IPS DF 6.9 (cell line): ENCODE results near the gene TPST1.
"Not testable (repeated sequence)": the region's sequence is repeated elsewhere in the genome, so short reads cannot be mapped to it uniquely, and the experiment has no call there.

Source experiments
- DNase-seq: peaks from one replicate; pipeline ENCODE4 v3.0.0-alpha.2; 2013; ENCODE audit warnings: low read depth, low spot score
- H3K27ac ChIP-seq: one replicate; pipeline ENCODE4 v1.5.1; 2013; ENCODE audit warnings: low read length, control low read depth
- H3K27me3 ChIP-seq: 2 replicates; pipeline ENCODE4 v1.6.1; 2013; ENCODE audit warnings: mild to moderate bottlenecking, low read length; ENCODE audit not compliant: control insufficient read depth, insufficient read depth
- H3K36me3 ChIP-seq: 2 replicates; pipeline ENCODE4 v1.6.1; 2013; ENCODE audit warnings: low read length; ENCODE audit not compliant: control insufficient read depth, insufficient read depth
- H3K4me1 ChIP-seq: 2 replicates; pipeline ENCODE4 v1.6.1; 2013; ENCODE audit warnings: low read length; ENCODE audit not compliant: control insufficient read depth, insufficient read depth
- H3K4me3 ChIP-seq: 2 replicates; pipeline ENCODE4 v1.5.1; 2013; ENCODE audit warnings: mild to moderate bottlenecking, low read length
- H3K9me3 ChIP-seq: 2 replicates; pipeline ENCODE4 v1.6.1; 2013; ENCODE audit warnings: low read length, inconsistent platforms; ENCODE audit not compliant: control insufficient read depth, insufficient read depth
- WGBS: extraction: QIAGEN DNeasy Blood & Tissue Kit; methylation state at CpG from one replicate; pipeline ENCODE4 v1.1.7; 2013; ENCODE audit warnings: mixed read lengths, missing lambda C conversion rate; ENCODE audit not compliant: insufficient read length, insufficient coverage; 5-methylcytosine and 5-hydroxymethylcytosine counted together

The TPST1 gene

GRCh38 chr7:66204822-66205740 lies at the start of gene TPST1:
Gene TPST1 (plus strand): TSS chr7:66205334. CDS start chr7:66240426, 35,092 bp downstream.
- H3K36me3 ChIP-seq = no peaks in the 10 kb centered on the region
- no peaks in the 10 kb centered on the region for H3K9me3 ChIP-seq
- no CpG with 5 or more reads among the region's 90 CpGs for WGBS
- H3K4me1 ChIP-seq = no peaks in the 10 kb centered on the region
- H3K27ac ChIP-seq = no peak within 1 kb of the TSS
- H3K4me3 ChIP-seq = peak within 1 kb of the TSS; percentile 87
- H3K27me3 ChIP-seq = no peaks in the 10 kb centered on the region
- DNase-seq = peak; percentile 82

GRCh38 chr7:66156035-66156434 lies 49.1 kb upstream of the TPST1 start:
- not testable (repeated sequence) for H3K4me3 ChIP-seq

GRCh38 chr7:66157060-66157459 lies 48.1 kb upstream of the TPST1 start:
- Histone ChIP-seq H3K9me3 (no peaks in the 10 kb centered on the region), H3K27ac (no peak overlapping the region), H3K4me3 (no peak overlapping the region), H3K36me3 (no peaks in the 10 kb centered on the region), H3K27me3 (no peaks in the 10 kb centered on the region), H3K4me1 (0 out of 2 replicates have a peak, but pooled peaks cover 1% of the 10 kb centered on the region)
- no CpG with 5 or more reads among the region's 3 CpGs for WGBS
- DNase-seq = no peak

More at GRCh38 chr7:66156035-66156434, 49.1 kb upstream of the TPST1 start:
- not testable (repeated sequence) for H3K27ac ChIP-seq, DNase-seq, H3K9me3 ChIP-seq, H3K36me3 ChIP-seq, H3K4me1 ChIP-seq, H3K27me3 ChIP-seq
- WGBS = no CpG with 5 or more reads among the region's 7 CpGs

DNA sequence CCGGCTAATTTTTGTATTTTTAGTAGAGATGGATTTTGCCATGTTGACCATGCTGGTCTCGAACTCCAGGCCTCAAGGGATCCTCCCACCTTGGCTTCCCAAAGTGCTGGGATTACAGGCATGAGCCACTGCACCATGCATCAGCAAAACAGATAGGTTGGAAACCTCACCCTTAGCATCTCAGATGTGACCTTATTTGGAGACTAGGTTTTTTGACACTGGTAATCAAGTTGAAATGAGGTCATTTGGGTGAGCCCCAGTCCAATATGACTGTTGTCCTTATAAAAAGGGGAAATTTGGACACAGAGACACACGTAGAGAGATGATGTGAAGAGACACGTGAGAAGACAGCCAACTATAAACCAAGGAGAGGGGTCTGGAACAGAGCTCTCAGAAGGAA lies 42.5 kb upstream of the TPST1 start:
- Histone ChIP-seq H3K36me3 (no peaks in the 10 kb centered on the region), H3K4me3 (no peak overlapping the region), H3K4me1 (no peaks in the 10 kb centered on the region), H3K27ac (no peak overlapping the region), H3K27me3 (no peaks in the 10 kb centered on the region), H3K9me3 (no peaks in the 10 kb centered on the region)
- no CpG with 5 or more reads among the region's 4 CpGs for WGBS
- no peak for DNase-seq

- no peak for DNase-seq
- Histone ChIP-seq H3K27ac (no peak overlapping the region), H3K36me3 (no peaks in the 10 kb centered on the region), H3K4me3 (no peak overlapping the region), H3K9me3 (no peaks in the 10 kb centered on the region), H3K4me1 (no peaks in the 10 kb centered on the region), H3K27me3 (no peaks in the 10 kb centered on the region)
- no CpG with 5 or more reads among the region's 1 CpG for WGBS
Observed at GRCh38 chr7:66163186-66163610, 41.9 kb upstream of the TPST1 start.

- no peaks in the 10 kb centered on the region for H3K36me3 ChIP-seq
- no peaks in the 10 kb centered on the region for H3K4me1 ChIP-seq
- H3K27ac ChIP-seq = no peak overlapping the region
- H3K27me3 ChIP-seq = no peaks in the 10 kb centered on the region
- DNase-seq = no peak
- H3K4me3 ChIP-seq = no peak overlapping the region
- no CpG with 5 or more reads among the region's 7 CpGs for WGBS
- H3K9me3 ChIP-seq = no peaks in the 10 kb centered on the region
Observed at GRCh38 chr7:66164356-66164755, 40.8 kb upstream of the TPST1 start.

GRCh38 chr7:66167773-66168387 lies 37.3 kb upstream of the TPST1 start:
- Histone ChIP-seq H3K4me1 (no peaks in the 10 kb centered on the region), H3K27me3 (no peaks in the 10 kb centered on the region), H3K4me3 (no peak overlapping the region), H3K9me3 (no peaks in the 10 kb centered on the region), H3K36me3 (no peaks in the 10 kb centered on the region), H3K27ac (no peak overlapping the region)
- WGBS = no CpG with 5 or more reads among the region's 7 CpGs
- DNase-seq = no peak

- no peaks in the 10 kb centered on the region for H3K27me3 ChIP-seq
- no peaks in the 10 kb centered on the region for H3K9me3 ChIP-seq
- H3K4me3 ChIP-seq = no peak overlapping the region
- no CpG with 5 or more reads among the region's 2 CpGs for WGBS
- no peak for DNase-seq
- no peaks in the 10 kb centered on the region for H3K4me1 ChIP-seq
- H3K27ac ChIP-seq = no peak overlapping the region
- no peaks in the 10 kb centered on the region for H3K36me3 ChIP-seq
Observed at GRCh38 chr7:66169616-66170015, 35.5 kb upstream of the TPST1 start.

GRCh38 chr7:66170309-66171231 lies 34.6 kb upstream of the TPST1 start:
- no CpG with 5 or more reads among the region's 16 CpGs for WGBS
- Histone ChIP-seq H3K9me3 (no peaks in the 10 kb centered on the region), H3K4me3 (no peak overlapping the region), H3K36me3 (no peaks in the 10 kb centered on the region), H3K4me1 (no peaks in the 10 kb centered on the region), H3K27me3 (no peaks in the 10 kb centered on the region), H3K27ac (no peak overlapping the region)
- DNase-seq = no peak
